Measurements from ENCODE around the gene TJP2. TPM values are rescaled to one million over a fixed set of nuclear protein-coding genes. Genes with fewer than 3 reads are reported as not detected.

The TJP2 gene
- total and polyA plus RNA-seq, 5 donors from 2014 or later = 5.3 to 13.9 (median 10.6) TPM

DNA sequence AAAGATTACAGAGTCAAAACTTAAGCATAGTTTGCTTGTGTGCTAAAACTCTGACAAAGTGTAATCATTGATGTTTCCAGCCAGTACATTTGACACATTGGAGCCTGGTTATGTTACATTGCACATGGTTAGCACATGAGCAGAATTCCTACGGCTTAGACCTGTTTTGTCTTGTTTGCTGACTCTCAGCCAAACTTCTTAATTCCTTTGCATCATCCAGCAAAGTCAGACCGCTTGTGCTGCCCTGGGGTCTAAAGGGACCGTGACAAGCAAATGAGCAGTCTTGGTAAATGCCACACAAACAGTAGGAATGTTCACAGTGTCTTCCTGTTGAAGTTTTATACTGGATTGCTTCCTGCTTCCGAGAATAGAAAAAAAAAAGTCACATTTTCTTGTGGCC lies 79.0 kb downstream of the TJP2 start:
- Mint-ChIP-seq H3K27me3 (no peaks in the 10 kb centered on the region), H3K9me3 (no peaks in the 10 kb centered on the region), H3K27ac (no peak overlapping the region), H3K4me3 (no peak overlapping the region), H3K4me1 (no peaks in the 10 kb centered on the region), H3K36me3 (peaks cover 20% of the 10 kb centered on the region)
- Histone ChIP-seq H3K4me1 (ENCODE audit: control insufficient read depth, insufficient read depth, low read length, poor library complexity, severe bottlenecking) (no peaks in the 10 kb centered on the region), H3K27me3 (ENCODE audit: control insufficient read depth, insufficient read depth, low read length) (no peaks in the 10 kb centered on the region), H3K27ac (ENCODE audit: insufficient read depth, low read length, poor library complexity, severe bottlenecking) (no peak overlapping the region), H3K9me3 (ENCODE audit: control insufficient read depth in 2 of 2, low read length in 2 of 2) (no peaks in the 10 kb centered on the region), H3K36me3 (ENCODE audit: control insufficient read depth, insufficient read depth, low read length) (peaks cover 17% of the 10 kb centered on the region), H3K4me3 (ENCODE audit: low read depth, low read length) (no peak overlapping the region)
- DNase-seq = no peak
- ATAC-seq (ENCODE audit: low read depth in 2 of 2) = no peak

DNA sequence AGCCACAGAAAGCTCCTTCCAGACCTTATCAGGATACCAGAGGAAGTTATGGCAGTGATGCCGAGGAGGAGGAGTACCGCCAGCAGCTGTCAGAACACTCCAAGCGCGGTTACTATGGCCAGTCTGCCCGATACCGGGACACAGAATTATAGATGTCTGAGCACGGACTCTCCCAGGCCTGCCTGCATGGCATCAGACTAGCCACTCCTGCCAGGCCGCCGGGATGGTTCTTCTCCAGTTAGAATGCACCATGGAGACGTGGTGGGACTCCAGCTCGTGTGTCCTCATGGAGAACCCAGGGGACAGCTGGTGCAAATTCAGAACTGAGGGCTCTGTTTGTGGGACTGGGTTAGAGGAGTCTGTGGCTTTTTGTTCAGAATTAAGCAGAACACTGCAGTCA lies 80.1 kb downstream of the TJP2 start:
- no peaks in the 10 kb centered on the region for H3K4me1 ChIP-seq (ENCODE audit: control insufficient read depth, insufficient read depth, low read length, poor library complexity, severe bottlenecking)
- no peak overlapping the region for H3K4me3 ChIP-seq (ENCODE audit: low read depth, low read length)
- ATAC-seq (ENCODE audit: low read depth in 2 of 2) = no peak
- Mint-ChIP-seq H3K36me3 (peaks cover 14% of the 10 kb centered on the region), H3K27ac (no peak overlapping the region), H3K9me3 (no peaks in the 10 kb centered on the region), H3K27me3 (no peaks in the 10 kb centered on the region), H3K4me1 (no peaks in the 10 kb centered on the region), H3K4me3 (no peak overlapping the region)
- H3K9me3 ChIP-seq (ENCODE audit: control insufficient read depth in 2 of 2, low read length in 2 of 2) = no peaks in the 10 kb centered on the region
- peaks cover 9% of the 10 kb centered on the region for H3K36me3 ChIP-seq (ENCODE audit: control insufficient read depth, insufficient read depth, low read length)
- H3K27ac ChIP-seq (ENCODE audit: insufficient read depth, low read length, poor library complexity, severe bottlenecking) = no peak overlapping the region
- DNase-seq = no peak
- no peaks in the 10 kb centered on the region for H3K27me3 ChIP-seq (ENCODE audit: control insufficient read depth, insufficient read depth, low read length)

DNA sequence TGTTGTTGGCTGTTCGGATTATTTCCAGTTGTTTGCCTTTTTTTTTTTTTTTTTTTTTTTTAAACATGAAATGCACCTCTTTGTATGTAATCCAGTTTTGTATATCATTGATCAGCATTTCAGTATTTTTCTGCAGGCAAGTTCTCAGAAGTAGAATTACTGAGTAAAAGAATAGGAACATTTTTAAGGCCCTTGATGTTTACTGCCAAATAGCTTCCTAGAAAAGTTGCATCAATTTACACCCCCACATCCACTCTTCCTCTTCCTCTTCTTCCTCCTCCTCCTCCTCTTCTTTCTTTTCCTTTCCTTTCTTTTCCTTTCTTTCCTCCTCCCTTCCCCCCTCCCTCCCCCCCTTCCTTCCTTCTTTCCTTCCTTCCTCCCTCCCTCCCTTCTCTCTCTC lies 81.5 kb downstream of the TJP2 start:
- Histone ChIP-seq H3K9me3 (ENCODE audit: control insufficient read depth in 2 of 2, low read length in 2 of 2) (no peaks in the 10 kb centered on the region), H3K27me3 (ENCODE audit: control insufficient read depth, insufficient read depth, low read length) (no peaks in the 10 kb centered on the region), H3K27ac (ENCODE audit: insufficient read depth, low read length, poor library complexity, severe bottlenecking) (no peak overlapping the region), H3K36me3 (ENCODE audit: control insufficient read depth, insufficient read depth, low read length) (peaks cover 9% of the 10 kb centered on the region), H3K4me1 (ENCODE audit: control insufficient read depth, insufficient read depth, low read length, poor library complexity, severe bottlenecking) (no peaks in the 10 kb centered on the region), H3K4me3 (ENCODE audit: low read depth, low read length) (no peak overlapping the region)
- H3K4me3 Mint-ChIP-seq = no peak overlapping the region
- ATAC-seq (ENCODE audit: low read depth in 2 of 2) (no peak), DNase-seq (no peak)
- H3K27ac Mint-ChIP-seq = no peak overlapping the region
- H3K9me3 Mint-ChIP-seq = no peaks in the 10 kb centered on the region
- no peaks in the 10 kb centered on the region for H3K27me3 Mint-ChIP-seq
- H3K4me1 Mint-ChIP-seq = no peaks in the 10 kb centered on the region
- peaks cover 14% of the 10 kb centered on the region for H3K36me3 Mint-ChIP-seq

DNA sequence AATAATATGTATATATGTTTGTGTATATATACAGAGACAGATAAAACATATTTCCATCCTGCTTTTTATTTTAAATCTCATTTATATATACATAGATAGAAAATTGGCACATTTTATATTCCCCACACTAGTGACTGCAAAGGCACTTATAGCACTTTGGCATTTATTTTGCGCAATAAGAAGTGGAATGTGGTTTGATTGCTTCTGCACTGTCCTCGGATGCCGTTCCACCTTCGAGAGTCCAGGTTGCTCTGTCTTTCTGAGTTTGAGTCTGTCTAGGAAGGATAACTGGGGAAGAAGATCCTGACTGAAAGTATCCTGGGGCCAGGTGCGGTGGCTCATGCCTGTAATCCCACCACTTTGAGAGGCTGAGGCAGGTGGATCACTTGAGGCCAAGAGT lies 84.5 kb downstream of the TJP2 start:
- DNase-seq (no peak), ATAC-seq (ENCODE audit: low read depth in 2 of 2) (no peak)
- Histone ChIP-seq H3K4me1 (ENCODE audit: control insufficient read depth, insufficient read depth, low read length, poor library complexity, severe bottlenecking) (no peaks in the 10 kb centered on the region), H3K27ac (ENCODE audit: insufficient read depth, low read length, poor library complexity, severe bottlenecking) (no peak overlapping the region), H3K9me3 (ENCODE audit: control insufficient read depth in 2 of 2, low read length in 2 of 2) (no peaks in the 10 kb centered on the region), H3K27me3 (ENCODE audit: control insufficient read depth, insufficient read depth, low read length) (no peaks in the 10 kb centered on the region), H3K36me3 (ENCODE audit: control insufficient read depth, insufficient read depth, low read length) (peaks cover 3% of the 10 kb centered on the region), H3K4me3 (ENCODE audit: low read depth, low read length) (no peak overlapping the region)
- no peak overlapping the region for H3K4me3 Mint-ChIP-seq
- H3K9me3 Mint-ChIP-seq = no peaks in the 10 kb centered on the region
- no peak overlapping the region for H3K27ac Mint-ChIP-seq
- no peaks in the 10 kb centered on the region for H3K27me3 Mint-ChIP-seq
- H3K4me1 Mint-ChIP-seq = no peaks in the 10 kb centered on the region
- H3K36me3 Mint-ChIP-seq = no peaks in the 10 kb centered on the region

DNA sequence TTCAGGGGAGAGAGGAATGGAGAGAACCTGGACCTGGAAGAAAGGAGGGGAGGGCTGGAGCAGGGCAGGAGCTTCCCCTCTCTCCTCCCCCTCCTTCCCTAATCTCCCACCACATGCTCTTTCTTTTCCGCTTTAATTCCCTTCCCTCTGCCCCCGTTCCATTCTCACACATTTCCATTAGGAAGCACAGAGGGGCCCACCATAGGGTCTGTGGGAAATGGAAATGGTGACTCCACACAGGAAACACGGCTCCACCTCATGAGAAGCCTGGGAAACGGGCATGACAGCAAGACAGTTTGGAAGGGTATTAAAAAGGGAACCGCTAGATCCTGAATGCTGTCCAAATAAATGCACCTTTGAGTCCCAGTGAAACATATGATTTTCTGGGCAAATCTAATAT lies 86.1 kb downstream of the TJP2 start:
- Histone ChIP-seq H3K27me3 (ENCODE audit: control insufficient read depth, insufficient read depth, low read length) (no peaks in the 10 kb centered on the region), H3K36me3 (ENCODE audit: control insufficient read depth, insufficient read depth, low read length) (no peaks in the 10 kb centered on the region), H3K4me3 (ENCODE audit: low read depth, low read length) (no peak overlapping the region), H3K27ac (ENCODE audit: insufficient read depth, low read length, poor library complexity, severe bottlenecking) (no peak overlapping the region), H3K4me1 (ENCODE audit: control insufficient read depth, insufficient read depth, low read length, poor library complexity, severe bottlenecking) (no peaks in the 10 kb centered on the region), H3K9me3 (ENCODE audit: control insufficient read depth in 2 of 2, low read length in 2 of 2) (no peaks in the 10 kb centered on the region)
- no peak overlapping the region for H3K4me3 Mint-ChIP-seq
- ATAC-seq (ENCODE audit: low read depth in 2 of 2) (no peak), DNase-seq (no peak)
- no peaks in the 10 kb centered on the region for H3K4me1 Mint-ChIP-seq
- H3K9me3 Mint-ChIP-seq = no peaks in the 10 kb centered on the region
- H3K27ac Mint-ChIP-seq = no peak overlapping the region
- H3K36me3 Mint-ChIP-seq = no peaks in the 10 kb centered on the region
- H3K27me3 Mint-ChIP-seq = no peaks in the 10 kb centered on the region

DNA sequence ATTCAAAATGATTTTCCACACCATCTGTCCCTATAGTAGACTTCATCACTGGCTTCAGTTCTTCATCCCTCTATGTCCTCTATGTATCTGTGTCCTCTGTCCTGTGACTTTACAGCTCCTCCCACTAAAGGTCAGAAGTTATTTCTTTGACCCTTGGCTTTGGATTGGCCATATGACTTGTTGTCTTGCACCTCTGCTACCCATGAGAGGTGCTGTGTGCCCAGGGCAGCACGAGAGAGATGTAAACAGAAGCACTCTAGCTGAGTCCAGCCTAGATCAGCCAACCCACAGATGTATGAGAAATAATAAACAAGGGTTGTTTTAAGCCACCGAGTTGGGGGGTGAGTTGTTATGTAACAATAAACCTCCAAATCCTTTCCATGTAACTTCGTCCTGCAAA lies 87.6 kb downstream of the TJP2 start:
- Mint-ChIP-seq H3K9me3 (no peaks in the 10 kb centered on the region), H3K27ac (no peak overlapping the region), H3K27me3 (peaks cover 4% of the 10 kb centered on the region), H3K4me3 (no peak overlapping the region), H3K4me1 (no peaks in the 10 kb centered on the region), H3K36me3 (no peaks in the 10 kb centered on the region)
- Histone ChIP-seq H3K27me3 (ENCODE audit: control insufficient read depth, insufficient read depth, low read length) (no peaks in the 10 kb centered on the region), H3K9me3 (ENCODE audit: control insufficient read depth in 2 of 2, low read length in 2 of 2) (no peaks in the 10 kb centered on the region), H3K36me3 (ENCODE audit: control insufficient read depth, insufficient read depth, low read length) (no peaks in the 10 kb centered on the region), H3K4me3 (ENCODE audit: low read depth, low read length) (no peak overlapping the region), H3K4me1 (ENCODE audit: control insufficient read depth, insufficient read depth, low read length, poor library complexity, severe bottlenecking) (no peaks in the 10 kb centered on the region), H3K27ac (ENCODE audit: insufficient read depth, low read length, poor library complexity, severe bottlenecking) (no peak overlapping the region)
- ATAC-seq (ENCODE audit: low read depth in 2 of 2) (no peak), DNase-seq (no peak)

DNA sequence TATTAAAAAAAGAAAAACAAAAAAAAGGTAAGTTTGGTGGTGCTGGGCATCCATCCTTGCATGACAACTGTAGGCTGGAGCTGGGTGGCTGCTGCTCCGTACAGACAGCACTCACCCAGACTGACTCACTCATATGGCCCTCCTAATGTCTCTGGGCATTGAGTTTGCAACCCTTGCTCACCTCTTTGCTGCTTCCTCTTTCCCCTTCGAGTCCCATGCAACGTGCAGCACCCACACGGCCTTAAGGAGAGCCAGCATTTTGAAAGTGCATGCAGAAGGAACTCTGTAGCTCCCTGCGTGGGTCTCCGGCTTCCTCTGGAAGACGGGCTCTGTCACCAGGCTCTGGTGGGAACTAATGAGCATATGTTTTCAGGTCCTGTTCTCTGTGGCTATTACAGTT lies 90.4 kb downstream of the TJP2 start:
- Mint-ChIP-seq H3K27ac (no peak overlapping the region), H3K9me3 (peaks cover 0 to 6% (median 0%) of the 10 kb centered on the region in 7 donors), H3K36me3 (no peaks in the 10 kb centered on the region), H3K27me3 (peaks cover 4% of the 10 kb centered on the region), H3K4me1 (no peaks in the 10 kb centered on the region), H3K4me3 (no peak overlapping the region)
- Histone ChIP-seq H3K27me3 (ENCODE audit: control insufficient read depth, insufficient read depth, low read length) (no peaks in the 10 kb centered on the region), H3K9me3 (ENCODE audit: control insufficient read depth in 2 of 2, low read length in 2 of 2) (no peaks in the 10 kb centered on the region), H3K4me1 (ENCODE audit: control insufficient read depth, insufficient read depth, low read length, poor library complexity, severe bottlenecking) (no peaks in the 10 kb centered on the region), H3K27ac (ENCODE audit: insufficient read depth, low read length, poor library complexity, severe bottlenecking) (no peak overlapping the region), H3K4me3 (ENCODE audit: low read depth, low read length) (no peak overlapping the region), H3K36me3 (ENCODE audit: control insufficient read depth, insufficient read depth, low read length) (no peaks in the 10 kb centered on the region)
- DNase-seq (no peak), ATAC-seq (ENCODE audit: low read depth in 2 of 2) (no peak)

DNA sequence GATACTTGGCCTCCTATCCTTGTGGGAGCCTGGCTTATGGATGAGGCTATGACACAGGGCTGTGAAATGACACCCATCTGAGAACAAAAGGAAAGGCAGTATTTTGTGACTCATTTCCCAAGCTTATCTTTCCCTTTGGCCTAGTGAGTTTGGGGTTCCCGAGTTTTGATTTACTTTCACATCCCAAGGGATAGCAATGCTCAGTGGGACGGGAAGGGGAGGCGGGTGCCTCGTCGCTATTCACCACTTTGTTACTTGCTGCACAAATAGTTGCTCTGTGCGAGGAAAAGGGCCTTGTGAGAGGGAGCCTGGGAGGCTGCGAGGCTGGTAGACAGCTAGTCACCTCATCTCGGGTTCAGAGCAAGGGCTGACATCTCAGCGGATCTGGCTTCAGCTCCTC lies 91.8 kb downstream of the TJP2 start:
- no peak for ATAC-seq (ENCODE audit: low read depth in 2 of 2)
- Histone ChIP-seq H3K36me3 (ENCODE audit: control insufficient read depth, insufficient read depth, low read length) (no peaks in the 10 kb centered on the region), H3K27ac (ENCODE audit: insufficient read depth, low read length, poor library complexity, severe bottlenecking) (no peak overlapping the region), H3K9me3 (ENCODE audit: control insufficient read depth in 2 of 2, low read length in 2 of 2) (no peaks in the 10 kb centered on the region), H3K4me3 (ENCODE audit: low read depth, low read length) (no peak overlapping the region), H3K27me3 (ENCODE audit: control insufficient read depth, insufficient read depth, low read length) (no peaks in the 10 kb centered on the region), H3K4me1 (ENCODE audit: control insufficient read depth, insufficient read depth, low read length, poor library complexity, severe bottlenecking) (no peaks in the 10 kb centered on the region)
- H3K4me3 Mint-ChIP-seq = no peak overlapping the region
- no peak for DNase-seq
- H3K9me3 Mint-ChIP-seq = peaks cover 0 to 6% (median 0%) of the 10 kb centered on the region in 7 donors
- H3K36me3 Mint-ChIP-seq = no peaks in the 10 kb centered on the region
- H3K4me1 Mint-ChIP-seq = no peaks in the 10 kb centered on the region
- H3K27ac Mint-ChIP-seq = no peak overlapping the region
- H3K27me3 Mint-ChIP-seq = peaks cover 4% of the 10 kb centered on the region

Data from CD4-positive, CD25-positive, alpha-beta regulatory T cell (primary cell).